ENCODE results near the gene EVC2.

The EVC2 gene

GRCh38 chr4:5561286-5561685 lies 147.1 kb downstream of the EVC2 start:
- DNase-seq: no peak

GRCh38 chr4:5558502-5558901 lies 149.9 kb downstream of the EVC2 start:
- no peak for DNase-seq

GRCh38 chr4:5554376-5554775 lies 154.0 kb downstream of the EVC2 start:
- no peak for DNase-seq

GRCh38 chr4:5553801-5554200 lies 154.6 kb downstream of the EVC2 start:
- DNase-seq: no peak

- no peak for DNase-seq
Observed at GRCh38 chr4:5552451-5552850, 155.9 kb downstream of the EVC2 start.

- no peak for DNase-seq
Observed at GRCh38 chr4:5547651-5548249, 160.6 kb downstream of the EVC2 start.

GRCh38 chr4:5545271-5545670 lies 163.1 kb downstream of the EVC2 start:
- no peak for DNase-seq

GRCh38 chr4:5544762-5545161 lies 163.6 kb downstream of the EVC2 start:
- DNase-seq: no peak

- no peak for DNase-seq
Observed at GRCh38 chr4:5543681-5544080, 164.7 kb downstream of the EVC2 start.

GRCh38 chr4:5541169-5541568 lies 167.2 kb downstream of the EVC2 start:
- DNase-seq: no peak

GRCh38 chr4:5539584-5539983 lies 168.8 kb downstream of the EVC2 start:
- no peak for DNase-seq

- no peak for DNase-seq
Observed at GRCh38 chr4:5532100-5532499, 176.3 kb downstream of the EVC2 start.

GRCh38 chr4:5528031-5528436 lies 180.3 kb downstream of the EVC2 start:
- DNase-seq: no peak

- DNase-seq: no peak
Observed at GRCh38 chr4:5527211-5527610, 181.1 kb downstream of the EVC2 start.

GRCh38 chr4:5526080-5526846 lies 182.1 kb downstream of the EVC2 start:
- no peak for DNase-seq

GRCh38 chr4:5524446-5525299 lies 183.7 kb downstream of the EVC2 start:
- DNase-seq: no peak

- DNase-seq: no peak
Observed at GRCh38 chr4:5517372-5517771, 191.0 kb downstream of the EVC2 start.

- no peak for DNase-seq
Observed at GRCh38 chr4:5515646-5516045, 192.7 kb downstream of the EVC2 start.

Data from effector CD8-positive, alpha-beta T cell (primary cell).